Measurements from ENCODE around the gene ECHS1. TPM values are rescaled to one million over a fixed set of nuclear protein-coding genes. Genes with fewer than 3 reads are reported as not detected.
A peak's percentile ranks its signal among the peaks of the same experiment; 100 is the strongest.

The ECHS1 gene
- total and polyA plus RNA-seq, 10 of the 15 experiments (the other 5 are each of a cell fraction or from before 2014, with no cell fraction given): 32.7 to 164 (median 62.4) TPM

GRCh38 chr10:133318494-133319127, 54.5 kb downstream of the ECHS1 start (continued):
- TF ChIP-seq CTCF (IDR thresholded peaks at IDR 0.05 in 2 of 3, conservative IDR thresholded peaks at IDR 0.05 in 1 of 3; ENCODE audit: control insufficient read depth in 2 of 3, extremely low read depth in 1 of 3, insufficient read depth in 1 of 3, low read depth in 3 of 3, low read length in 3 of 3) (peak; percentile 67 to 73 (median 67); a peak in 5 of 6 replicates), ZNF687 (IDR thresholded peaks at IDR 0.05) (no peak), ZNF592 (IDR thresholded peaks at IDR 0.05) (no peak), KAT2A (conservative IDR thresholded peaks at IDR 0.05; ENCODE audit: control insufficient read depth, low read depth, low read length) (no peak), EGR1 (IDR thresholded peaks at IDR 0.05; ENCODE audit: borderline replicate concordance in 1 of 2, low read depth in 2 of 2, low read length in 2 of 2) (no peak), IKZF1 (conservative IDR thresholded peaks at IDR 0.05) (0 out of 2 replicates have a peak, but pooled peaks have one; percentile 18), SUPT20H (IDR thresholded peaks at IDR 0.05; ENCODE audit: borderline replicate concordance, control insufficient read depth, low read depth, low read length) (no peak), YY1 (IDR thresholded peaks at IDR 0.05; ENCODE audit: low read depth, low read length) (0 out of 2 replicates have a peak, but pooled peaks have one; percentile 28), NFYA (IDR thresholded peaks at IDR 0.05; ENCODE audit: borderline replicate concordance, low read depth, low read length) (no peak), RAD51 (IDR thresholded peaks at IDR 0.05) (no peak), YBX1 (IDR thresholded peaks at IDR 0.05) (no peak), TCF3 (IDR thresholded peaks at IDR 0.05; ENCODE audit: borderline replicate concordance, insufficient read depth, low read depth, low read length) (no peak), PAX5 (IDR thresholded peaks at IDR 0.05; ENCODE audit: borderline replicate concordance, low read depth, low read length) (no peak), ZBTB33 (IDR thresholded peaks at IDR 0.05) (no peak), KLF5 (IDR thresholded peaks at IDR 0.05; ENCODE audit: partially characterized antibody) (no peak), SMC3 (IDR thresholded peaks at IDR 0.05; ENCODE audit: borderline replicate concordance, low read length) (peak; percentile 54; the same call in 1 of the 2 replicates), NFXL1 (IDR thresholded peaks at IDR 0.05; ENCODE audit: borderline replicate concordance) (peak; percentile 96)

Measured in GM12878 (cell line).